Endothelial cell of umbilical vein (primary cell): Measurements from ENCODE around the gene ANKH. TPM values are rescaled to one million over a fixed set of nuclear protein-coding genes. Genes with fewer than 3 reads are reported as not detected.

ENCODE experiments used
- BruUV-seq: library from RNA; stranded (reverse); fragments of 400-500 nt; replicated peaks from 2 replicates; lab custom pipeline; 2021; lab: Mats Ljungman, UMichigan
- CTCF ChIA-PET: fragments of 300-600, 350-600 bp; sonication (Branson Sonifier 250); formaldehyde crosslinking; loops from one replicate; lab custom pipeline; 2021; ENCODE audit warnings: antibody characterized with exemption, inconsistent platforms; lab: Charles Lee
- POLR2A ChIA-PET: fragments of 300-600, 350-600 bp; sonication (Branson Sonifier 250); formaldehyde crosslinking; loops from one replicate; lab custom pipeline; 2021; ENCODE audit warnings: antibody characterized with exemption, inconsistent platforms; lab: Charles Lee
- DNase-seq: peaks from one replicate; pipeline ENCODE4 v3.0.0-alpha.2; 2011; ENCODE audit warnings: low read depth, low spot score
- FAIRE-seq: peaks from 2 replicates; lab custom pipeline; 2011; peaks lifted over from hg19 to GRCh38; lab: Jason Lieb, UNC
- H2AFZ ChIP-seq: 2 replicates; pipeline ENCODE4 v1.6.0; 2012; ENCODE audit warnings: low read depth, low read length, control low read depth, inconsistent platforms
- H3K27ac ChIP-seq: 2 replicates; pipeline ENCODE4 v1.5.1; 2011; ENCODE audit warnings: low read depth, mild to moderate bottlenecking, control low read depth, low read length, moderate library complexity; ENCODE audit not compliant: insufficient read depth
- H3K27me3 ChIP-seq, 2 experiments: 2 replicates each; pipeline versions ENCODE4 v1.6.0 to v1.6.1; 2011; ENCODE audit warnings: low read length in 2 of 2, mixed read lengths in 1 of 2; ENCODE audit not compliant: control insufficient read depth in 2 of 2, insufficient read depth in 2 of 2
- H3K36me3 ChIP-seq, 2 experiments: 2 replicates in 1 of 2; 3 replicates in 1 of 2; pipeline ENCODE4 v1.5.1; 2011; ENCODE audit warnings: low read length in 2 of 2, mild to moderate bottlenecking in 1 of 2, moderate library complexity in 1 of 2; ENCODE audit not compliant: control insufficient read depth in 2 of 2, insufficient read depth in 2 of 2; ENCODE audit errors: extremely low read depth in 1 of 2
- H3K4me1 ChIP-seq: 3 replicates; pipeline ENCODE4 v1.5.1; 2011; ENCODE audit warnings: mild to moderate bottlenecking, low read length; ENCODE audit not compliant: control insufficient read depth, insufficient read depth; ENCODE audit errors: extremely low read depth
- H3K4me2 ChIP-seq: 2 replicates; pipeline ENCODE4 v1.6.1; 2011; ENCODE audit warnings: low read length, control low read depth, mixed read lengths; ENCODE audit not compliant: insufficient read depth
- H3K4me3 ChIP-seq, 3 experiments: fragments of 200-600 bp in 1 of 3; sonication (generic), shearing (Covaris generic) in 1 of 3; replicated peaks in 1 of 3; 2 replicates each; pipeline ENCODE4 v1.5.1; 2011 to 2016; ENCODE audit warnings: control low read depth in 3 of 3, low read length in 3 of 3, mild to moderate bottlenecking in 2 of 3, inconsistent platforms in 1 of 3, low read depth in 1 of 3, moderate library complexity in 1 of 3; ENCODE audit not compliant: insufficient read depth in 1 of 3
- H3K79me2 ChIP-seq: 2 replicates; pipeline ENCODE4 v1.6.0; 2012; ENCODE audit warnings: low read length, inconsistent platforms; ENCODE audit not compliant: control insufficient read depth, insufficient read depth
- H3K9ac ChIP-seq: replicated peaks from 2 replicates; pipeline ENCODE3; 2011; ENCODE audit warnings: low read length, control low read depth; ENCODE audit not compliant: insufficient read depth; ENCODE audit errors: extremely low read depth
- H3K9me1 ChIP-seq: replicated peaks from 3 replicates; pipeline ENCODE4 v1.6.0; 2011; ENCODE audit warnings: mild to moderate bottlenecking, low read length; ENCODE audit not compliant: control insufficient read depth, insufficient read depth; ENCODE audit errors: extremely low read depth
- H3K9me3 ChIP-seq: replicated peaks from 2 replicates; pipeline ENCODE4 v1.5.1; 2012; ENCODE audit warnings: low read length, inconsistent platforms; ENCODE audit not compliant: control insufficient read depth, insufficient read depth
- H4K20me1 ChIP-seq: replicated peaks from 2 replicates; pipeline ENCODE3; 2011; ENCODE audit warnings: mild to moderate bottlenecking, low read length; ENCODE audit not compliant: control insufficient read depth, insufficient read depth; ENCODE audit errors: extremely low read depth
- EZH2 ChIP-seq: IDR thresholded peaks from 2 replicates; pipeline ENCODE4 v1.6.1; 2012; ENCODE audit warnings: borderline replicate concordance, low read depth, mild to moderate bottlenecking, moderate library complexity, low read length, inconsistent platforms; ENCODE audit not compliant: severe bottlenecking
- FOS ChIP-seq: IDR thresholded peaks from 2 replicates; pipeline ENCODE4 v1.6.1; 2011; ENCODE audit warnings: mild to moderate bottlenecking, low read length, moderate library complexity, borderline replicate concordance; ENCODE audit not compliant: insufficient read depth
- GATA2 ChIP-seq: IDR thresholded peaks from 2 replicates; pipeline ENCODE4 v1.7.0; 2011; ENCODE audit warnings: low read depth, mild to moderate bottlenecking, moderate library complexity, mixed read lengths, low read length; ENCODE audit not compliant: insufficient read length, insufficient read depth
- JUN ChIP-seq: IDR thresholded peaks from 2 replicates; pipeline ENCODE4 v1.6.1; 2011; ENCODE audit warnings: borderline replicate concordance, low read depth; ENCODE audit not compliant: insufficient read length, insufficient read depth
- MYC ChIP-seq: IDR thresholded peaks from one replicate; pipeline ENCODE4 v1.6.1; 2011; ENCODE audit warnings: mild to moderate bottlenecking, low read depth, low read length
- POLR2A ChIP-seq: IDR thresholded peaks from 2 replicates; pipeline ENCODE4 v1.6.1; 2012; ENCODE audit warnings: low read depth, mild to moderate bottlenecking, control low read depth, low read length
- dilution Hi-C: fragments of 300-500 bp; cut with MboI; formaldehyde crosslinking; loops from one replicate; pipeline ENCODE4 v1.15.0; 2019; ENCODE audit warnings: low sequenced_read_pairs; ENCODE audit not compliant: extremely low pct_ligation_motif_present
- intact Hi-C: fragments of 100-400 bp; cut with micrococcal nuclease; formaldehyde crosslinking; loops from one replicate; pipeline ENCODE4 v1.10.0; 2022
- polyA plus RNA-seq, 4 experiments: library from polyadenylated mRNA; depleted of rRNA in 3 of 4; stranded (reverse) in 3 of 4; unstranded in 1 of 4; fragments of >200 nt; gene quantifications; 2 replicates each; pipeline versions ENCODE4 v1.2.1 to v1.2.3, GENCODE V29; 2011 to 2012; ENCODE audit warnings: missing spikeins in 1 of 4
- total RNA-seq: library from RNA; stranded (reverse); gene quantifications from 2 replicates; pipeline ENCODE4 v1.2.3, GENCODE V29; 2021
- TF ChIP-seq, protein P1 (sequence below): IDR thresholded peaks from 2 replicates; pipeline ENCODE4 v1.6.1; 2011; ENCODE audit not compliant: insufficient read depth, insufficient read length
- TF ChIP-seq, protein P2 (sequence below), 2 donors: IDR thresholded peaks; 1 replicate in 1 of 2; 2 replicates in 1 of 2; pipeline ENCODE4 v1.5.1; 2011; ENCODE audit warnings: low read length in 2 of 2, mild to moderate bottlenecking in 2 of 2, moderate library complexity in 2 of 2, control low read depth in 1 of 2, inconsistent platforms in 1 of 2, low read depth in 1 of 2; ENCODE audit not compliant: insufficient read depth in 1 of 2; ENCODE audit errors: extremely low read depth in 1 of 2

ANKH gene
- total and polyA plus RNA-seq, 2 donors (not counting 3 experiments of a cell fraction or from before 2014, with no cell fraction given), result 12.7 to 31.4 TPM

DNA sequence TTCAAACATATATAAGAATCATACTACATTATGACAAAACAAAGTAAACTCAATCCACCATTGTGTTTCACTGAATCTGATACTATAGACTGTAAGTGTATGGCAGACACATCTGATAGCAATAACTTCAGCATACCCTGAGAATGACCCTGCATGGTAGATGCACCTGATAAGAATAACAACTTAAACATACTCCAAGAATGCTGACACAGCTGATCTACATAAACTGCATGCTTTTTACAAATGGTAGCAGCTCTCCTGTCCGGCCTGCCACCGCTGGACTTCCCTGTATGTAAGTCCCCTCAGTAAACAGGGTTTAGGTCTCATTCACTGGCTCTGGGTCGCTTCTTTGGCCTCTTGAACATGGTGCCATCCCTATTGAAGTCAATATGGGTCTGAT is 100.4 kb downstream of the ANKH start:
- Histone ChIP-seq H3K9me3 (no peaks in the 10 kb centered on the region), H3K9me1 (no peaks in the 10 kb centered on the region), H3K27ac (no peak overlapping the region), H3K36me3 (no peaks in the 10 kb centered on the region), H3K4me2 (no peak overlapping the region), H3K79me2 (no peaks in the 10 kb centered on the region), H3K4me3 (no peak overlapping the region), H4K20me1 (no peaks in the 10 kb centered on the region), H2AFZ (no peak overlapping the region), H3K9ac (no peak overlapping the region), H3K27me3 (no peaks in the 10 kb centered on the region), H3K4me1 (no peaks in the 10 kb centered on the region)
- TF ChIP-seq, protein P1, sequence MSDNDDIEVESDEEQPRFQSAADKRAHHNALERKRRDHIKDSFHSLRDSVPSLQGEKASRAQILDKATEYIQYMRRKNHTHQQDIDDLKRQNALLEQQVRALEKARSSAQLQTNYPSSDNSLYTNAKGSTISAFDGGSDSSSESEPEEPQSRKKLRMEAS, result no peak
- TF ChIP-seq, protein P2, sequence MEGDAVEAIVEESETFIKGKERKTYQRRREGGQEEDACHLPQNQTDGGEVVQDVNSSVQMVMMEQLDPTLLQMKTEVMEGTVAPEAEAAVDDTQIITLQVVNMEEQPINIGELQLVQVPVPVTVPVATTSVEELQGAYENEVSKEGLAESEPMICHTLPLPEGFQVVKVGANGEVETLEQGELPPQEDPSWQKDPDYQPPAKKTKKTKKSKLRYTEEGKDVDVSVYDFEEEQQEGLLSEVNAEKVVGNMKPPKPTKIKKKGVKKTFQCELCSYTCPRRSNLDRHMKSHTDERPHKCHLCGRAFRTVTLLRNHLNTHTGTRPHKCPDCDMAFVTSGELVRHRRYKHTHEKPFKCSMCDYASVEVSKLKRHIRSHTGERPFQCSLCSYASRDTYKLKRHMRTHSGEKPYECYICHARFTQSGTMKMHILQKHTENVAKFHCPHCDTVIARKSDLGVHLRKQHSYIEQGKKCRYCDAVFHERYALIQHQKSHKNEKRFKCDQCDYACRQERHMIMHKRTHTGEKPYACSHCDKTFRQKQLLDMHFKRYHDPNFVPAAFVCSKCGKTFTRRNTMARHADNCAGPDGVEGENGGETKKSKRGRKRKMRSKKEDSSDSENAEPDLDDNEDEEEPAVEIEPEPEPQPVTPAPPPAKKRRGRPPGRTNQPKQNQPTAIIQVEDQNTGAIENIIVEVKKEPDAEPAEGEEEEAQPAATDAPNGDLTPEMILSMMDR (IDR thresholded peaks at IDR 0.05; ENCODE audit: extremely low read depth in 1 of 2, insufficient read depth in 1 of 2, low read depth in 1 of 2, low read length in 2 of 2), result no peak
- no peak for TF ChIP-seq EZH2
- TF ChIP-seq JUN, result no peak
- no peak for TF ChIP-seq GATA2
- no peak for TF ChIP-seq POLR2A
- TF ChIP-seq FOS, result no peak
- no peak for TF ChIP-seq MYC
- dilution Hi-C loops (no loop called here), intact Hi-C loops (no loop called here)
- BruUV-seq, result no TSS peak
- DNase-seq, result no peak
- CTCF ChIA-PET, result interaction anchor here (0.6 kb wide), 1 partner anchor 11 kb away, joined by 3 read pairs; no protein-coding TSS in a partner anchor
- no peak for FAIRE-seq
- POLR2A ChIA-PET, result no interaction called here
